IMR-90 (cell line): ENCODE results near the gene DCDC2.

ENCODE experiments used
- CEBPB ChIP-seq: IDR thresholded peaks from 2 replicates; pipeline ENCODE4 v1.6.1; 2012; ENCODE audit warnings: low read depth, low read length, improper control_type of control experiment
- CHD1 ChIP-seq: IDR thresholded peaks from 2 replicates; pipeline ENCODE4 v1.6.1; 2012; ENCODE audit warnings: low read depth, low read length, improper control_type of control experiment
- FOS ChIP-seq: fragments of 150-350 bp; IDR thresholded peaks from 2 replicates; pipeline ENCODE4 v1.6.1; 2016; ENCODE audit warnings: low read depth, low read length
- MAFK ChIP-seq: IDR thresholded peaks from 2 replicates; pipeline ENCODE4 v1.6.1; 2012; ENCODE audit warnings: low read depth, low read length, improper control_type of control experiment
- MAZ ChIP-seq: IDR thresholded peaks from 2 replicates; pipeline ENCODE4 v1.6.1; 2012; ENCODE audit warnings: low read depth, mild to moderate bottlenecking, low read length, improper control_type of control experiment, moderate library complexity, borderline replicate concordance
- MXI1 ChIP-seq: IDR thresholded peaks from 2 replicates; pipeline ENCODE4 v1.6.1; 2012; ENCODE audit warnings: low read depth, mild to moderate bottlenecking, low read length, moderate library complexity, borderline replicate concordance
- POLR2A ChIP-seq: IDR thresholded peaks from 2 replicates; pipeline ENCODE4 v1.6.1; 2012; ENCODE audit warnings: mild to moderate bottlenecking, low read depth, low read length
- RAD21 ChIP-seq: IDR thresholded peaks from 2 replicates; pipeline ENCODE4 v1.6.1; 2012; ENCODE audit warnings: low read length, improper control_type of control experiment
- RCOR1 ChIP-seq: IDR thresholded peaks from 2 replicates; pipeline ENCODE4 v1.6.1; 2012; ENCODE audit warnings: mild to moderate bottlenecking, low read length, improper control_type of control experiment; ENCODE audit not compliant: insufficient replicate concordance
- SMC3 ChIP-seq: fragments of 150-350 bp; IDR thresholded peaks from 2 replicates; pipeline ENCODE4 v1.6.1; 2016; ENCODE audit warnings: low read depth, mild to moderate bottlenecking, antibody characterized with exemption, low read length, moderate library complexity
- TF ChIP-seq, protein P1 (sequence below): conservative IDR thresholded peaks from 2 replicates; pipeline ENCODE4 v1.5.1; 2012; ENCODE audit warnings: mild to moderate bottlenecking, low read depth, low read length, improper control_type of control experiment
- TF ChIP-seq, protein P2 (sequence below): fragments of 150-350 bp; IDR thresholded peaks from 2 replicates; pipeline ENCODE4 v1.6.1; 2017; ENCODE audit warnings: mild to moderate bottlenecking, antibody characterized with exemption, low read length, low read depth

DNA sequence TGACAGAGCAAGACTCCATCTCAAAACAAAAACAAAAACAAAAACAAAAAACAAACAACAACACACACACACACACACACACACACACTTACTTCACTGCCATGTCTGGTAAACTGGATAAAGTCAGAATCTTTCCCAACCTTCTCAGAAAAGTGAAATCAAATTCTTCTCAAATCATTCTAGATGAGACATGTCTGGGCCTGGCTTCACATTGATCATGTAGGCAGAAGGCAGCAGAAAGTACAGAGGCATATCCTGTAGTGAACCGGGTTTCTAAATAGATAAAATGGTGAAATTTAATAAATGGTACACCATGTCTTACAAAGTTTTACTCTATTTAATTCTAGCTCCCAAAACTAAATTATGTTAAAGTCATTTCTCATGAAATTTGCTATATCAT lies 30.0 kb upstream of the DCDC2 start:
- no peak for TF ChIP-seq POLR2A
- TF ChIP-seq, protein P1, sequence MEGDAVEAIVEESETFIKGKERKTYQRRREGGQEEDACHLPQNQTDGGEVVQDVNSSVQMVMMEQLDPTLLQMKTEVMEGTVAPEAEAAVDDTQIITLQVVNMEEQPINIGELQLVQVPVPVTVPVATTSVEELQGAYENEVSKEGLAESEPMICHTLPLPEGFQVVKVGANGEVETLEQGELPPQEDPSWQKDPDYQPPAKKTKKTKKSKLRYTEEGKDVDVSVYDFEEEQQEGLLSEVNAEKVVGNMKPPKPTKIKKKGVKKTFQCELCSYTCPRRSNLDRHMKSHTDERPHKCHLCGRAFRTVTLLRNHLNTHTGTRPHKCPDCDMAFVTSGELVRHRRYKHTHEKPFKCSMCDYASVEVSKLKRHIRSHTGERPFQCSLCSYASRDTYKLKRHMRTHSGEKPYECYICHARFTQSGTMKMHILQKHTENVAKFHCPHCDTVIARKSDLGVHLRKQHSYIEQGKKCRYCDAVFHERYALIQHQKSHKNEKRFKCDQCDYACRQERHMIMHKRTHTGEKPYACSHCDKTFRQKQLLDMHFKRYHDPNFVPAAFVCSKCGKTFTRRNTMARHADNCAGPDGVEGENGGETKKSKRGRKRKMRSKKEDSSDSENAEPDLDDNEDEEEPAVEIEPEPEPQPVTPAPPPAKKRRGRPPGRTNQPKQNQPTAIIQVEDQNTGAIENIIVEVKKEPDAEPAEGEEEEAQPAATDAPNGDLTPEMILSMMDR: no peak
- TF ChIP-seq MXI1: no peak
- TF ChIP-seq CEBPB: no peak
- no peak for TF ChIP-seq SMC3
- TF ChIP-seq, protein P2, sequence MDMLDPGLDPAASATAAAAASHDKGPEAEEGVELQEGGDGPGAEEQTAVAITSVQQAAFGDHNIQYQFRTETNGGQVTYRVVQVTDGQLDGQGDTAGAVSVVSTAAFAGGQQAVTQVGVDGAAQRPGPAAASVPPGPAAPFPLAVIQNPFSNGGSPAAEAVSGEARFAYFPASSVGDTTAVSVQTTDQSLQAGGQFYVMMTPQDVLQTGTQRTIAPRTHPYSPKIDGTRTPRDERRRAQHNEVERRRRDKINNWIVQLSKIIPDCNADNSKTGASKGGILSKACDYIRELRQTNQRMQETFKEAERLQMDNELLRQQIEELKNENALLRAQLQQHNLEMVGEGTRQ: no peak
- TF ChIP-seq RCOR1: no peak
- TF ChIP-seq RAD21: no peak
- TF ChIP-seq MAZ: no peak
- TF ChIP-seq MAFK: no peak
- TF ChIP-seq CHD1: no peak
- no peak for TF ChIP-seq FOS
